WTC11 (cell line): Measurements from ENCODE around the gene RND2. TPM values are rescaled to one million over a fixed set of nuclear protein-coding genes. Genes with fewer than 3 reads are reported as not detected.

Experiments
- ATAC-seq: fragments of 200-7000 bp; cut with Tn5 transposase; 2 replicates; pipeline ENCODE4 v1.10.0; 2021; ENCODE audit warnings: mild to moderate bottlenecking, moderate library complexity
- Bru-seq: library from RNA; stranded (reverse); fragments of 400-500 nt; gene quantifications from one replicate; lab custom pipeline; 2021; lab: Mats Ljungman, UMichigan
- CTCF ChIA-PET: fragments of 300-600 bp; sonication (Branson Sonifier 250); formaldehyde crosslinking; loops from one replicate; lab custom pipeline; 2021; ENCODE audit warnings: antibody characterized with exemption; lab: Charles Lee
- POLR2A ChIA-PET: fragments of 350-600 bp; sonication (Branson Sonifier 250); formaldehyde crosslinking; loops from one replicate; lab custom pipeline; 2021; ENCODE audit warnings: antibody characterized with exemption; lab: Charles Lee
- DNase-seq: peaks from one replicate; pipeline ENCODE4 v3.0.0; 2021; ENCODE audit warnings: low spot score
- H3K27ac Mint-ChIP-seq: 2 replicates; pipeline ENCODE4 v1.8.0; 2021; ENCODE audit warnings: mixed read lengths
- H3K27me3 Mint-ChIP-seq: 2 replicates; pipeline ENCODE4 v1.8.0; 2021; ENCODE audit warnings: low read depth, mild to moderate bottlenecking, moderate library complexity, mixed read lengths
- H3K36me3 Mint-ChIP-seq: 2 replicates; pipeline ENCODE4 v1.8.0; 2021; ENCODE audit warnings: mixed read lengths
- H3K4me1 Mint-ChIP-seq: 2 replicates; pipeline ENCODE4 v1.8.0; 2022; ENCODE audit warnings: mixed read lengths
- H3K4me3 Mint-ChIP-seq: 2 replicates; pipeline ENCODE4 v1.8.0; 2021; ENCODE audit warnings: mild to moderate bottlenecking, moderate library complexity, mixed read lengths
- H3K9me3 Mint-ChIP-seq: 2 replicates; pipeline ENCODE4 v1.8.0; 2021; ENCODE audit warnings: mixed read lengths
- ARID4B ChIP-seq: sonication (generic); formaldehyde crosslinking; IDR thresholded peaks from 2 replicates; pipeline ENCODE4 v1.8.0; 2023; ENCODE audit warnings: missing genetic modification reagents, mild to moderate bottlenecking, borderline replicate concordance
- CBFB ChIP-seq: sonication (generic); formaldehyde crosslinking; IDR thresholded peaks from 2 replicates; pipeline ENCODE4 v1.8.1; 2022; ENCODE audit warnings: mild to moderate bottlenecking, low read depth, missing genetic modification reagents
- CDX4 ChIP-seq: fragments of 250-450 bp; sonication (Bioruptor Pico); IDR thresholded peaks from 2 replicates; pipeline ENCODE4 v1.9.0; 2021; ENCODE audit warnings: moderate library complexity, mild to moderate bottlenecking, inconsistent platforms, borderline replicate concordance
- CREM ChIP-seq: sonication (generic); formaldehyde crosslinking; IDR thresholded peaks from 2 replicates; pipeline ENCODE4 v1.8.1; 2022; ENCODE audit warnings: mild to moderate bottlenecking, missing genetic modification reagents, moderate library complexity
- ETV6 ChIP-seq: sonication (generic); formaldehyde crosslinking; IDR thresholded peaks from 2 replicates; pipeline ENCODE4 v1.8.1; 2022; ENCODE audit warnings: mild to moderate bottlenecking, missing genetic modification reagents
- FOXJ3 ChIP-seq: sonication (generic); formaldehyde crosslinking; IDR thresholded peaks from 2 replicates; pipeline ENCODE4 v1.9.0; 2021; ENCODE audit warnings: missing genetic modification reagents, mild to moderate bottlenecking, borderline replicate concordance
- FOXK1 ChIP-seq: sonication (generic); formaldehyde crosslinking; IDR thresholded peaks from 2 replicates; pipeline ENCODE4 v1.8.0; 2022; ENCODE audit warnings: mild to moderate bottlenecking, moderate library complexity, missing genetic modification reagents
- FOXP4 ChIP-seq: sonication (generic); formaldehyde crosslinking; IDR thresholded peaks from 2 replicates; pipeline ENCODE4 v1.8.0; 2022; ENCODE audit warnings: mild to moderate bottlenecking, missing genetic modification reagents
- GABPB1 ChIP-seq: sonication (generic); formaldehyde crosslinking; IDR thresholded peaks from 2 replicates; pipeline ENCODE4 v1.8.1; 2023; ENCODE audit warnings: mild to moderate bottlenecking, missing genetic modification reagents
- GTF2I ChIP-seq: fragments of 250-450 bp; sonication (Bioruptor Pico); conservative IDR thresholded peaks from 2 replicates; pipeline ENCODE4 v1.4.0; 2021; ENCODE audit warnings: mild to moderate bottlenecking
- MAX ChIP-seq: sonication (generic); formaldehyde crosslinking; IDR thresholded peaks from 2 replicates; pipeline ENCODE4 v1.8.0; 2022; ENCODE audit warnings: mild to moderate bottlenecking, missing genetic modification reagents
- NFATC4 ChIP-seq: fragments of 250-450 bp; sonication (Bioruptor Pico); IDR thresholded peaks from 2 replicates; pipeline ENCODE4 v1.9.0; 2021; ENCODE audit warnings: mild to moderate bottlenecking
- NFE2L1 ChIP-seq: sonication (generic); formaldehyde crosslinking; IDR thresholded peaks from 2 replicates; pipeline ENCODE4 v1.8.1; 2023; ENCODE audit warnings: missing genetic modification reagents
- NR1H2 ChIP-seq: sonication (generic); formaldehyde crosslinking; IDR thresholded peaks from 2 replicates; pipeline ENCODE4 v1.9.0; 2021; ENCODE audit warnings: mild to moderate bottlenecking, moderate library complexity, missing genetic modification reagents
- NR3C1 ChIP-seq: sonication (generic); formaldehyde crosslinking; conservative IDR thresholded peaks from 2 replicates; pipeline ENCODE4 v1.8.1; 2023; ENCODE audit warnings: low read depth, mild to moderate bottlenecking, missing genetic modification reagents
- RELA ChIP-seq: sonication (generic); formaldehyde crosslinking; IDR thresholded peaks from 2 replicates; pipeline ENCODE4 v1.8.1; 2022; ENCODE audit warnings: missing genetic modification reagents, mild to moderate bottlenecking, borderline replicate concordance
- SP1 ChIP-seq: sonication (generic); formaldehyde crosslinking; conservative IDR thresholded peaks from 2 replicates; pipeline ENCODE4 v1.8.1; 2022; ENCODE audit warnings: missing genetic modification reagents
- ZMAT4 ChIP-seq: fragments of 250-450 bp; sonication (Bioruptor Pico); IDR thresholded peaks from 2 replicates; pipeline ENCODE4 v1.9.0; 2021; ENCODE audit warnings: mild to moderate bottlenecking
- ZNF317 ChIP-seq: sonication (generic); formaldehyde crosslinking; IDR thresholded peaks from 2 replicates; pipeline ENCODE4 v1.8.1; 2023; ENCODE audit warnings: low read depth, mild to moderate bottlenecking, moderate library complexity, missing genetic modification reagents, borderline replicate concordance
- ZNF396 ChIP-seq: fragments of 250-450 bp; sonication (Bioruptor Pico); IDR thresholded peaks from 2 replicates; pipeline ENCODE4 v1.8.0; 2021; ENCODE audit warnings: mild to moderate bottlenecking, moderate library complexity, borderline replicate concordance
- ZNF423 ChIP-seq: fragments of 250-450 bp; sonication (Bioruptor Pico); IDR thresholded peaks from 2 replicates; pipeline ENCODE4 v2.1.2; 2022; ENCODE audit warnings: mild to moderate bottlenecking, moderate library complexity
- ZNF425 ChIP-seq: fragments of 250-450 bp; sonication (Bioruptor Pico); conservative IDR thresholded peaks from 2 replicates; pipeline ENCODE4 v1.9.0; 2021; ENCODE audit warnings: mild to moderate bottlenecking
- long read RNA-seq, 3 experiments: library from RNA in 1 of 3; library from capped mRNA in 1 of 3; library from polyadenylated mRNA in 1 of 3; unstranded in 2 of 3; stranded (forward) in 1 of 3; transcript quantifications; one replicate each; pipeline ENCODE4 v2.0.0, GENCODE V29; 2021
- total RNA-seq: library from RNA; stranded (reverse); gene quantifications from 3 replicates; pipeline ENCODE4 v1.2.3, GENCODE V29; 2021

Gene RND2
- total RNA-seq = 46.9 to 51.8 TPM (median 50.2 TPM) in 3 replicates
- Bru-seq, nascent RNA = percentile 76 among the genes with signal in this experiment
- long read RNA-seq, experiment 1, full-length matches to known transcripts = 153 of 235 reads
- long read RNA-seq, experiment 1, partial matches to known transcripts = 24 of 235 reads
- long read RNA-seq, experiment 1, other reads (novel, unspliced or antisense) = 58 of 235 reads
- long read RNA-seq, experiment 2, full-length matches to known transcripts = 90 of 142 reads
- long read RNA-seq, experiment 2, partial matches to known transcripts = 32 of 142 reads
- long read RNA-seq, experiment 2, other reads (novel, unspliced or antisense) = 20 of 142 reads
- long read RNA-seq, experiment 3, full-length matches to known transcripts = 116 of 247 reads
- long read RNA-seq, experiment 3, partial matches to known transcripts = 24 of 247 reads
- long read RNA-seq, experiment 3, other reads (novel, unspliced or antisense) = 107 of 247 reads

- Mint-ChIP-seq H3K27ac (peak within 1 kb of the TSS; percentile 94), H3K36me3 (peaks cover 9% of the 10 kb centered on the region), H3K4me1 (peaks cover 48% of the 10 kb centered on the region), H3K27me3 (peaks cover 3% of the 10 kb centered on the region; the same call in 1 of the 2 replicates), H3K9me3 (no peaks in the 10 kb centered on the region), H3K4me3 (peak within 1 kb of the TSS; percentile 85)
- peak; percentile 94 for DNase-seq
- ChIA-PET CTCF (interaction anchor here (0.5 to 3.0 kb wide), 31 partner anchors 11 to 1149 kb away, joined by 3 to 45 read pairs (median 6); partner anchors contain the start of genes BECN1, BRCA1, IFI35 and NBR1), POLR2A (interaction anchor here (0.6 to 1.8 kb wide), 7 partner anchors 18 to 343 kb away, joined by 3 to 13 read pairs (median 4); partner anchors contain the start of genes BRCA1 and RPL27)
- peak; percentile 65 for ATAC-seq
- TF ChIP-seq NR3C1 (CRISPR knock-in tag) (no peak), ZNF423 (CRISPR knock-in tag) (peak; percentile 52; the same call in 1 of the 2 replicates), NFE2L1 (CRISPR knock-in tag) (no peak), ZNF425 (CRISPR knock-in tag) (no peak), FOXK1 (CRISPR knock-in tag) (no peak), ARID4B (CRISPR knock-in tag) (peak; percentile 89; the same call in 1 of the 2 replicates), FOXP4 (no peak), ZNF317 (CRISPR knock-in tag) (no peak), NR1H2 (CRISPR knock-in tag) (no peak), GTF2I (CRISPR knock-in tag) (no peak), CDX4 (CRISPR knock-in tag) (no peak), CBFB (no peak), ZMAT4 (CRISPR knock-in tag) (no peak), CREM (no peak), ZNF396 (CRISPR knock-in tag) (no peak), FOXJ3 (CRISPR knock-in tag) (no peak), GABPB1 (peak; percentile 74), MAX (CRISPR knock-in tag) (peak; percentile 30), RELA (CRISPR knock-in tag) (no peak), SP1 (CRISPR knock-in tag) (peak; percentile 37), ETV6 (CRISPR knock-in tag) (peak; percentile 84), NFATC4 (CRISPR knock-in tag) (no peak)
These were observed at the start of gene RND2 for GRCh38 chr17:43024407-43025289. Gene RND2, plus strand, starts transcription at chr17:43025231. Its CDS starts 117 bp downstream, at chr17:43025348.
